Measurements from ENCODE around the gene ULK4. TPM values are rescaled to one million over a fixed set of nuclear protein-coding genes. Genes with fewer than 3 reads are reported as not detected.

ULK4 gene
- total and polyA plus RNA-seq, 2 of the 4 experiments (the other 2 are of a cell fraction) = 2.7 to 5.0 TPM

GRCh38 chr3:41317298-41317697 lies 644.6 kb downstream of the ULK4 start:
- no peak overlapping the region for H4K91ac ChIP-seq (ENCODE audit: insufficient read depth, low read depth, low read length)
- H3K36me3 ChIP-seq (ENCODE audit: control insufficient read depth, insufficient read depth, low read length) = no peaks in the 10 kb centered on the region
- H2BK20ac ChIP-seq (ENCODE audit: low read depth, low read length) = no peak overlapping the region
- H3K14ac ChIP-seq (replicated peaks; ENCODE audit: low read depth, low read length) = no peak overlapping the region
- no peak overlapping the region for H3K4ac ChIP-seq (ENCODE audit: low read depth, low read length)
- H3K4me1 ChIP-seq (ENCODE audit: control insufficient read depth, insufficient read depth, low read length) = no peaks in the 10 kb centered on the region
- H2AK5ac ChIP-seq (ENCODE audit: low read depth, low read length) = no peak overlapping the region
- H3K4me2 ChIP-seq (ENCODE audit: low read depth, low read length) = no peak overlapping the region
- H2AK9ac ChIP-seq (replicated peaks; ENCODE audit: low read depth, low read length, poor library complexity) = no peak overlapping the region
- H3K79me1 ChIP-seq (ENCODE audit: low read depth in 1 of 2, low read length in 2 of 2) = no peaks in the 10 kb centered on the region
- WGBS, 2 experiments (ENCODE audit: extremely low coverage in 2 of 2, insufficient read length in 1 of 2) = no CpG with 5 or more reads among the region's 6 CpGs
- no peaks in the 10 kb centered on the region for H4K20me1 ChIP-seq (ENCODE audit: insufficient read depth, low read length)
- no peak overlapping the region for H3K18ac ChIP-seq (ENCODE audit: low read depth, low read length)
- H4K8ac ChIP-seq (ENCODE audit: low read depth in 2 of 2, low read length in 2 of 2) = no peak overlapping the region
- no peak overlapping the region for H3K4me3 ChIP-seq (ENCODE audit: insufficient read depth, low read depth, low read length)
- no peak overlapping the region for H2BK5ac ChIP-seq (ENCODE audit: low read depth, low read length, poor library complexity, severe bottlenecking)
- ATAC-seq (ENCODE audit: low read depth) (no peak), DNase-seq (no peak)
- H3K9me3 ChIP-seq (ENCODE audit: control insufficient read depth, insufficient read depth, low read length) = no peaks in the 10 kb centered on the region
- no peak overlapping the region for H4K5ac ChIP-seq (ENCODE audit: low read depth, low read length)
- H3K27me3 ChIP-seq (ENCODE audit: control insufficient read depth, insufficient read depth, low read length) = no peaks in the 10 kb centered on the region
- no peak overlapping the region for H3K27ac ChIP-seq (ENCODE audit: insufficient read depth, low read length)
- no peaks in the 10 kb centered on the region for H3K9me1 ChIP-seq (ENCODE audit: insufficient read depth, low read length)
- TF ChIP-seq SMC3 (IDR thresholded peaks at IDR 0.05; ENCODE audit: low read depth, low read length) (no peak), MAZ (IDR thresholded peaks at IDR 0.05; ENCODE audit: borderline replicate concordance, low read depth, low read length) (no peak), RAD21 (IDR thresholded peaks at IDR 0.05; ENCODE audit: low read length) (no peak), RCOR1 (IDR thresholded peaks at IDR 0.05; ENCODE audit: insufficient replicate concordance, low read length) (no peak), MAFK (IDR thresholded peaks at IDR 0.05; ENCODE audit: low read depth, low read length) (no peak), FOS (IDR thresholded peaks at IDR 0.05; ENCODE audit: low read depth, low read length) (no peak)
- TF ChIP-seq, protein P1, sequence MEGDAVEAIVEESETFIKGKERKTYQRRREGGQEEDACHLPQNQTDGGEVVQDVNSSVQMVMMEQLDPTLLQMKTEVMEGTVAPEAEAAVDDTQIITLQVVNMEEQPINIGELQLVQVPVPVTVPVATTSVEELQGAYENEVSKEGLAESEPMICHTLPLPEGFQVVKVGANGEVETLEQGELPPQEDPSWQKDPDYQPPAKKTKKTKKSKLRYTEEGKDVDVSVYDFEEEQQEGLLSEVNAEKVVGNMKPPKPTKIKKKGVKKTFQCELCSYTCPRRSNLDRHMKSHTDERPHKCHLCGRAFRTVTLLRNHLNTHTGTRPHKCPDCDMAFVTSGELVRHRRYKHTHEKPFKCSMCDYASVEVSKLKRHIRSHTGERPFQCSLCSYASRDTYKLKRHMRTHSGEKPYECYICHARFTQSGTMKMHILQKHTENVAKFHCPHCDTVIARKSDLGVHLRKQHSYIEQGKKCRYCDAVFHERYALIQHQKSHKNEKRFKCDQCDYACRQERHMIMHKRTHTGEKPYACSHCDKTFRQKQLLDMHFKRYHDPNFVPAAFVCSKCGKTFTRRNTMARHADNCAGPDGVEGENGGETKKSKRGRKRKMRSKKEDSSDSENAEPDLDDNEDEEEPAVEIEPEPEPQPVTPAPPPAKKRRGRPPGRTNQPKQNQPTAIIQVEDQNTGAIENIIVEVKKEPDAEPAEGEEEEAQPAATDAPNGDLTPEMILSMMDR (conservative IDR thresholded peaks at IDR 0.05; ENCODE audit: low read depth, low read length) = no peak
- TF ChIP-seq, protein P2, sequence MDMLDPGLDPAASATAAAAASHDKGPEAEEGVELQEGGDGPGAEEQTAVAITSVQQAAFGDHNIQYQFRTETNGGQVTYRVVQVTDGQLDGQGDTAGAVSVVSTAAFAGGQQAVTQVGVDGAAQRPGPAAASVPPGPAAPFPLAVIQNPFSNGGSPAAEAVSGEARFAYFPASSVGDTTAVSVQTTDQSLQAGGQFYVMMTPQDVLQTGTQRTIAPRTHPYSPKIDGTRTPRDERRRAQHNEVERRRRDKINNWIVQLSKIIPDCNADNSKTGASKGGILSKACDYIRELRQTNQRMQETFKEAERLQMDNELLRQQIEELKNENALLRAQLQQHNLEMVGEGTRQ (IDR thresholded peaks at IDR 0.05; ENCODE audit: low read depth, low read length) = no peak
- no TSS peak for BruUV-seq (replicated peaks)
- H2AFZ ChIP-seq (replicated peaks; ENCODE audit: low read length, poor library complexity) = no peak overlapping the region
- H2BK15ac ChIP-seq (ENCODE audit: low read depth, low read length) = no peak overlapping the region
- intact Hi-C loops (cut with micrococcal nuclease) = no loop called here
- H3K9ac ChIP-seq (ENCODE audit: low read depth, low read length) = no peak overlapping the region
- dilution Hi-C loops (cut with HindIII; ENCODE audit: low sequenced_read_pairs, unreplicated experiment) = no loop called here
- in situ Hi-C loops (cut with MboI; ENCODE audit: low sequenced_read_pairs) = no loop called here
- no peak overlapping the region for H2BK120ac ChIP-seq (ENCODE audit: low read depth, low read length)
- H3K23ac ChIP-seq (ENCODE audit: low read depth, low read length) = no peak overlapping the region
- ChIA-PET POLR2A (ENCODE audit: unreplicated experiment) (no interaction called here), CTCF (no interaction called here)
- no peak overlapping the region for H3K56ac ChIP-seq (ENCODE audit: extremely low read depth, insufficient read depth, low read length)
